SK-N-SH treated with all-trans-retinoic acid at 6 μM for 48 hours (cell line): ENCODE results near the gene TXK.

Source experiments
- ATAC-seq: fragments of 200-7000 bp; cut with Tn5 transposase; 3 replicates; pipeline ENCODE4 v1.9.1; 2020; ENCODE audit warnings: mild to moderate bottlenecking, moderate library complexity
- ARNTL ChIP-seq: fragments of 450-650 bp; formaldehyde crosslinking; IDR thresholded peaks from 2 replicates; pipeline ENCODE4 v1.5.0; 2020; ENCODE audit warnings: low read depth, mild to moderate bottlenecking, moderate library complexity, borderline replicate concordance
- CSDC2 ChIP-seq: fragments of 250-450 bp; sonication (Bioruptor Pico); IDR thresholded peaks from 2 replicates; pipeline ENCODE4 v1.5.0; 2020; ENCODE audit warnings: mild to moderate bottlenecking, moderate library complexity
- ESRRG ChIP-seq: fragments of 250-450 bp; sonication (Bioruptor Pico); IDR thresholded peaks from 2 replicates; pipeline ENCODE4 v1.6.1; 2021; ENCODE audit warnings: mild to moderate bottlenecking
- GLIS3 ChIP-seq: fragments of 250-450 bp; sonication (Bioruptor Pico); IDR thresholded peaks from 2 replicates; pipeline ENCODE4 v1.5.0; 2020; ENCODE audit warnings: mild to moderate bottlenecking, moderate library complexity
- ISL1 ChIP-seq: fragments of 250-450 bp; sonication (Bioruptor Pico); IDR thresholded peaks from 2 replicates; pipeline ENCODE4 v2.1.2; 2022; ENCODE audit warnings: mild to moderate bottlenecking, moderate library complexity
- OSR1 ChIP-seq: fragments of 250-450 bp; sonication (Bioruptor Pico); IDR thresholded peaks from 2 replicates; pipeline ENCODE4 v1.8.0; 2022; ENCODE audit warnings: moderate library complexity, mild to moderate bottlenecking, inconsistent platforms
- PPARA ChIP-seq: fragments of 250-450 bp; sonication (Bioruptor Pico); IDR thresholded peaks from 2 replicates; pipeline ENCODE4 v1.5.0; 2020; ENCODE audit warnings: mild to moderate bottlenecking, borderline replicate concordance
- RARB ChIP-seq: fragments of 250-450 bp; sonication (Bioruptor Pico); IDR thresholded peaks from 2 replicates; pipeline ENCODE4 v1.8.0; 2021; ENCODE audit warnings: mild to moderate bottlenecking, moderate library complexity
- TOX ChIP-seq: fragments of 250-450 bp; sonication (Bioruptor Pico); IDR thresholded peaks from 2 replicates; pipeline ENCODE4 v1.8.0; 2021; ENCODE audit warnings: mild to moderate bottlenecking, moderate library complexity, borderline replicate concordance
- ZC3H10 ChIP-seq: fragments of 250-450 bp; sonication (Bioruptor Pico); IDR thresholded peaks from 2 replicates; pipeline ENCODE4 v1.5.1; 2021; ENCODE audit warnings: mild to moderate bottlenecking, moderate library complexity
- ZFP3 ChIP-seq: fragments of 250-450 bp; sonication (Bioruptor Pico); IDR thresholded peaks from 2 replicates; pipeline ENCODE4 v1.5.0; 2020; ENCODE audit warnings: mild to moderate bottlenecking, moderate library complexity
- ZNF565 ChIP-seq: fragments of 450-650 bp; formaldehyde crosslinking; conservative IDR thresholded peaks from 2 replicates; pipeline ENCODE4 v1.5.0; 2020; ENCODE audit warnings: low read depth, mild to moderate bottlenecking, moderate library complexity
- ZNF70 ChIP-seq: fragments of 450-650 bp; formaldehyde crosslinking; IDR thresholded peaks from 2 replicates; pipeline ENCODE4 v1.5.0; 2020; ENCODE audit warnings: mild to moderate bottlenecking, moderate library complexity
- TF ChIP-seq, protein P1 (sequence below): fragments of 250-450 bp; sonication (Bioruptor Pico); IDR thresholded peaks from 2 replicates; pipeline ENCODE4 v1.5.0; 2020; ENCODE audit warnings: mild to moderate bottlenecking, moderate library complexity
- TF ChIP-seq, protein P2 (sequence below): fragments of 250-450 bp; sonication (Bioruptor Pico); IDR thresholded peaks from 2 replicates; pipeline ENCODE4 v1.8.0; 2021; ENCODE audit warnings: low read depth, mild to moderate bottlenecking, moderate library complexity, borderline replicate concordance
- TF ChIP-seq, protein P3 (sequence below): fragments of 250-450 bp; sonication (Bioruptor Pico); IDR thresholded peaks from 2 replicates; pipeline ENCODE4 v1.8.0; 2020; ENCODE audit warnings: mild to moderate bottlenecking, moderate library complexity, borderline replicate concordance
- TF ChIP-seq, protein P4 (sequence below): fragments of 250-450 bp; sonication (Bioruptor Pico); IDR thresholded peaks from 2 replicates; pipeline ENCODE4 v1.5.1; 2020; ENCODE audit warnings: low read depth, mild to moderate bottlenecking, moderate library complexity
- TF ChIP-seq, protein P5 (sequence below): fragments of 250-450 bp; sonication (Bioruptor Pico); IDR thresholded peaks from 2 replicates; pipeline ENCODE4 v1.5.1; 2021; ENCODE audit warnings: mild to moderate bottlenecking, moderate library complexity

Gene TXK

DNA sequence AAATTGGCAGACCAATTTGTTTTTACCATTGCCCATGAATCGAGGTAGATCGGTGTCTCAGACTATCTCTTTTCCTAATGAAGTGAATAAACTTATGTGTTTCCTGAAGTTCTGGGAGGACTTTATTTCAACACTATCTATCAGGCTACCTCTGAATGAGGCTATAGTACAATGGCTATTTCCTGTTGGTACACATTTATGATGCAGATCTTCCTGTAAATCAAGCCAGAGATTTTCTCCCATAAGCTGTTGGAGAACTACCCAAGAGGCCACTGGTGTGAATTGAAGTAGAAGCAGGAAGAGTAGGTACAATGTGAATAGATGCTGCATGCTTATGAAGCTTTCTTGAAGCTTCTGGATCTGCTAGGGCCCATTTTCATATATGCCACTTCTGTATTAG, 16.0 kb downstream of the TXK start:
- TF ChIP-seq ZFP3 (no peak), PPARA (CRISPR knock-in tag) (no peak), CSDC2 (CRISPR knock-in tag) (no peak), ISL1 (CRISPR knock-in tag) (no peak)
- ATAC-seq, result no peak

DNA sequence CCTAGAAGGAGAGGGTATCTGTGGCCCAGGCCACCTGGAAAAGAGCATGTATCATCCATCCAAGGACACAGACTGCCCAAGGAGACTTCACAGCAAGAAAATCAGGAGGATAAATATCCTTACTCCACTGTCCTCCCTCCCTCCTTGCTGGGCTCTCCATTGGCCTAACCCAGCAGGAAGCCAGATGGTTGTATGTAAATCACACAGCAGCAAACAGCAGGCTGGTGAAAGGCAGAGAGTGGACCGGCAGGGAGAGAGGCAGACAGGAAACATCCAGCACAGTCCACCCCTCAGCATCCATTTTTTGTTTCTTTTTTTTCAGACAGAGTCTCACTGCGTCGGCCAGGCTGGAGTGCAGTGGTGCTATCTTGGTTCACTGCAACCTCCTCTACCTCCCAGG, 17.5 kb downstream of the TXK start:
- no peak for ATAC-seq
- TF ChIP-seq OSR1 (CRISPR knock-in tag) (no peak), ARNTL (CRISPR knock-in tag) (no peak), TOX (CRISPR knock-in tag) (no peak), ZNF70 (no peak), ESRRG (no peak), GLIS3 (CRISPR knock-in tag) (no peak), ZNF565 (CRISPR knock-in tag) (no peak), ZC3H10 (CRISPR knock-in tag) (no peak)
- TF ChIP-seq, protein P1, sequence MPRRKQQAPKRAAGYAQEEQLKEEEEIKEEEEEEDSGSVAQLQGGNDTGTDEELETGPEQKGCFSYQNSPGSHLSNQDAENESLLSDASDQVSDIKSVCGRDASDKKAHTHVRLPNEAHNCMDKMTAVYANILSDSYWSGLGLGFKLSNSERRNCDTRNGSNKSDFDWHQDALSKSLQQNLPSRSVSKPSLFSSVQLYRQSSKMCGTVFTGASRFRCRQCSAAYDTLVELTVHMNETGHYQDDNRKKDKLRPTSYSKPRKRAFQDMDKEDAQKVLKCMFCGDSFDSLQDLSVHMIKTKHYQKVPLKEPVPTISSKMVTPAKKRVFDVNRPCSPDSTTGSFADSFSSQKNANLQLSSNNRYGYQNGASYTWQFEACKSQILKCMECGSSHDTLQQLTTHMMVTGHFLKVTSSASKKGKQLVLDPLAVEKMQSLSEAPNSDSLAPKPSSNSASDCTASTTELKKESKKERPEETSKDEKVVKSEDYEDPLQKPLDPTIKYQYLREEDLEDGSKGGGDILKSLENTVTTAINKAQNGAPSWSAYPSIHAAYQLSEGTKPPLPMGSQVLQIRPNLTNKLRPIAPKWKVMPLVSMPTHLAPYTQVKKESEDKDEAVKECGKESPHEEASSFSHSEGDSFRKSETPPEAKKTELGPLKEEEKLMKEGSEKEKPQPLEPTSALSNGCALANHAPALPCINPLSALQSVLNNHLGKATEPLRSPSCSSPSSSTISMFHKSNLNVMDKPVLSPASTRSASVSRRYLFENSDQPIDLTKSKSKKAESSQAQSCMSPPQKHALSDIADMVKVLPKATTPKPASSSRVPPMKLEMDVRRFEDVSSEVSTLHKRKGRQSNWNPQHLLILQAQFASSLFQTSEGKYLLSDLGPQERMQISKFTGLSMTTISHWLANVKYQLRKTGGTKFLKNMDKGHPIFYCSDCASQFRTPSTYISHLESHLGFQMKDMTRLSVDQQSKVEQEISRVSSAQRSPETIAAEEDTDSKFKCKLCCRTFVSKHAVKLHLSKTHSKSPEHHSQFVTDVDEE (CRISPR knock-in tag), result no peak
- TF ChIP-seq, protein P2, sequence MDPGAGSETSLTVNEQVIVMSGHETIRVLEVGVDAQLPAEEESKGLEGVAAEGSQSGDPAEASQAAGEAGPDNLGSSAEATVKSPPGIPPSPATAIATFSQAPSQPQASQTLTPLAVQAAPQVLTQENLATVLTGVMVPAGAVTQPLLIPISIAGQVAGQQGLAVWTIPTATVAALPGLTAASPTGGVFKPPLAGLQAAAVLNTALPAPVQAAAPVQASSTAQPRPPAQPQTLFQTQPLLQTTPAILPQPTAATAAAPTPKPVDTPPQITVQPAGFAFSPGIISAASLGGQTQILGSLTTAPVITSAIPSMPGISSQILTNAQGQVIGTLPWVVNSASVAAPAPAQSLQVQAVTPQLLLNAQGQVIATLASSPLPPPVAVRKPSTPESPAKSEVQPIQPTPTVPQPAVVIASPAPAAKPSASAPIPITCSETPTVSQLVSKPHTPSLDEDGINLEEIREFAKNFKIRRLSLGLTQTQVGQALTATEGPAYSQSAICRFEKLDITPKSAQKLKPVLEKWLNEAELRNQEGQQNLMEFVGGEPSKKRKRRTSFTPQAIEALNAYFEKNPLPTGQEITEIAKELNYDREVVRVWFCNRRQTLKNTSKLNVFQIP (CRISPR knock-in tag), result no peak
- TF ChIP-seq, protein P3, sequence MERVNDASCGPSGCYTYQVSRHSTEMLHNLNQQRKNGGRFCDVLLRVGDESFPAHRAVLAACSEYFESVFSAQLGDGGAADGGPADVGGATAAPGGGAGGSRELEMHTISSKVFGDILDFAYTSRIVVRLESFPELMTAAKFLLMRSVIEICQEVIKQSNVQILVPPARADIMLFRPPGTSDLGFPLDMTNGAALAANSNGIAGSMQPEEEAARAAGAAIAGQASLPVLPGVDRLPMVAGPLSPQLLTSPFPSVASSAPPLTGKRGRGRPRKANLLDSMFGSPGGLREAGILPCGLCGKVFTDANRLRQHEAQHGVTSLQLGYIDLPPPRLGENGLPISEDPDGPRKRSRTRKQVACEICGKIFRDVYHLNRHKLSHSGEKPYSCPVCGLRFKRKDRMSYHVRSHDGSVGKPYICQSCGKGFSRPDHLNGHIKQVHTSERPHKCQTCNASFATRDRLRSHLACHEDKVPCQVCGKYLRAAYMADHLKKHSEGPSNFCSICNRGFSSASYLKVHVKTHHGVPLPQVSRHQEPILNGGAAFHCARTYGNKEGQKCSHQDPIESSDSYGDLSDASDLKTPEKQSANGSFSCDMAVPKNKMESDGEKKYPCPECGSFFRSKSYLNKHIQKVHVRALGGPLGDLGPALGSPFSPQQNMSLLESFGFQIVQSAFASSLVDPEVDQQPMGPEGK (CRISPR knock-in tag), result no peak
- TF ChIP-seq, protein P4, sequence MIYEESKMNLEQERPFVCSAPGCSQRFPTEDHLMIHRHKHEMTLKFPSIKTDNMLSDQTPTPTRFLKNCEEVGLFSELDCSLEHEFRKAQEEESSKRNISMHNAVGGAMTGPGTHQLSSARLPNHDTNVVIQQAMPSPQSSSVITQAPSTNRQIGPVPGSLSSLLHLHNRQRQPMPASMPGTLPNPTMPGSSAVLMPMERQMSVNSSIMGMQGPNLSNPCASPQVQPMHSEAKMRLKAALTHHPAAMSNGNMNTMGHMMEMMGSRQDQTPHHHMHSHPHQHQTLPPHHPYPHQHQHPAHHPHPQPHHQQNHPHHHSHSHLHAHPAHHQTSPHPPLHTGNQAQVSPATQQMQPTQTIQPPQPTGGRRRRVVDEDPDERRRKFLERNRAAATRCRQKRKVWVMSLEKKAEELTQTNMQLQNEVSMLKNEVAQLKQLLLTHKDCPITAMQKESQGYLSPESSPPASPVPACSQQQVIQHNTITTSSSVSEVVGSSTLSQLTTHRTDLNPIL (CRISPR knock-in tag), result no peak

DNA sequence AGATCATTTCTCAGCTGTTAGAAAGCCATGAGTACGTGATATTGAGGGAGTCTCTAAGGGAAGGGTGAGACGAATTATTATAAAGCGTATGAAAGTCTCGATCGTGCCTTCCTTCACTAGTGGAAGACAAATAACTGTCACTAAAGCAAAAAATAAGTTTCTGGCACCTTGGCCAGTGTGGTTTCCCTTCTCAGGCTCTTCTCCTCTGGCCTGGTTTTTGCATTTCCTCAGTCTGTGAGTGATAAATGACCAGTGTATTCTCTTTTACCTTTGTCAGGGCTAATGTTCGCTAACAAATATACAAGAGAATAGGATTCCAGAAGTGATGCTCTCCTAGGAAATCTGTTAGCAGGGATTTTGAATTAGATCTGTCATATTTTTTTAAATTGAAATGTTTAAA, 19.6 kb downstream of the TXK start:
- ATAC-seq, result no peak
- TF ChIP-seq PPARA (CRISPR knock-in tag), result no peak
- TF ChIP-seq, protein P2 (CRISPR knock-in tag), result no peak
- no peak for TF ChIP-seq RARB (CRISPR knock-in tag)
- TF ChIP-seq, protein P5, sequence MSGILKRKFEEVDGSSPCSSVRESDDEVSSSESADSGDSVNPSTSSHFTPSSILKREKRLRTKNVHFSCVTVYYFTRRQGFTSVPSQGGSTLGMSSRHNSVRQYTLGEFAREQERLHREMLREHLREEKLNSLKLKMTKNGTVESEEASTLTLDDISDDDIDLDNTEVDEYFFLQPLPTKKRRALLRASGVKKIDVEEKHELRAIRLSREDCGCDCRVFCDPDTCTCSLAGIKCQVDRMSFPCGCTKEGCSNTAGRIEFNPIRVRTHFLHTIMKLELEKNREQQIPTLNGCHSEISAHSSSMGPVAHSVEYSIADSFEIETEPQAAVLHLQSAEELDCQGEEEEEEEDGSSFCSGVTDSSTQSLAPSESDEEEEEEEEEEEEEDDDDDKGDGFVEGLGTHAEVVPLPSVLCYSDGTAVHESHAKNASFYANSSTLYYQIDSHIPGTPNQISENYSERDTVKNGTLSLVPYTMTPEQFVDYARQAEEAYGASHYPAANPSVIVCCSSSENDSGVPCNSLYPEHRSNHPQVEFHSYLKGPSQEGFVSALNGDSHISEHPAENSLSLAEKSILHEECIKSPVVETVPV, result no peak
- TF ChIP-seq, protein P3 (CRISPR knock-in tag), result no peak
